ENCODE data around the gene GLRX.

Gene GLRX

DNA sequence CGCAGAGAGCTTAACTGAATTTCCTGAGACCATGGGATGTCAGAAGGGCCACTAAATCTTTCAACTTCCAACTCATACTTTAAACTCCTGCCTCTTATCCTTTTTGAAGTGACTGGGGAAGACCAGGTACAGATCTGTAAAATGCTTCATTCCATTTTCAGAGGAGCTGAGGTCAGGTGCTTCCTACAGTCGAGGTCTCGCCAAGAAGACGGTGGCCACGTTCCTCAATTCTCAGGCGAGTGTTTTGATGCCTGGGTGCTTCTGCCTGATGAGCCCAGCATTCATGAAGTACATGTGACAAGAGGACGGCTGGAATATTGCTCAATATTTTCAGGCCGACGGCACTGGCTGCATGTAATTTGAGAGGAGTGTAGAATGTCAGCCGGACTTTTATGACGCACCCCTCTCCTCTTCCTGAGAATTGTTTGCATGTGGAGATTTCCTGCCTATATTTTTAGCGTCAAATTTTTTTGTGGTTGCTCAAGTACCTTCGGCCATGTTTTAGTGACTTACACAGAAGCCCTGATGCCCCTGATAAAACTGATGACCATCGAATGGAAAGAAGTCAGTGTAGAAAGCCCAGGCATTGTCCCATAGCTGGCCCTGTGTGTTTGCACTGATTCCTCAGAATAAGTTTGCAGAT, 38.8 kb upstream of the GLRX start:
- Mint-ChIP-seq H3K27me3 (ENCODE audit: low read depth, poor library complexity) (peaks cover 13% of the 10 kb centered on the region), H3K9me3 (no peaks in the 10 kb centered on the region), H3K4me3 (no peak overlapping the region), H3K36me3 (ENCODE audit: low read depth) (no peaks in the 10 kb centered on the region), H3K4me1 (peaks cover 95% of the 10 kb centered on the region), H3K27ac (peak overlapping the region; percentile 53)
- no peak for DNase-seq
- no peak for TF ChIP-seq CTCF (IDR thresholded peaks at IDR 0.05)

DNA sequence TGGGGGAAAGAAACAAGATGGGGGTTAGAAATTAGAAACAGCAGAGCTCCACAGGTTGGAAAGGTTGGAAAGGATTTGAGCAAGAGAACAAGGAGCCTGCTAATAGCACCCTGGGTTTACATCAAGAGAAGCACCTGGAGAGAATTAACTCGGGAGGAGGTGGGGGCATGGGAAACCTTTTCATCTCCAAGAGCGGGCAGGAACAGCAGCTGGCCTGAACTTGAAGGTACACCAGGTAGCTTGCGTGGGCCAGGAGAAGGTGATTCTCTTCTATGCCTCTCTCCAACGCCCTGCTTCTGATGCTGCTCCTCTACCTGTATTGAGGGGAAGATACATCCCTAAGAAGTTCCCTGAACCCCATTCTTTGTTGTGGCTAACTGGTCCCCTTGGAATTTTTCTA, 37.1 kb upstream of the GLRX start:
- peaks cover 87% of the 10 kb centered on the region for H3K4me1 Mint-ChIP-seq

GRCh38 chr5:95858661-95859595, 36.4 kb upstream of the GLRX start:
- peak; percentile 99 for TF ChIP-seq CTCF (IDR thresholded peaks at IDR 0.05)
- peak overlapping the region; percentile 58 for H3K27ac Mint-ChIP-seq
- peaks cover 79% of the 10 kb centered on the region for H3K4me1 Mint-ChIP-seq
- no peaks in the 10 kb centered on the region for H3K9me3 Mint-ChIP-seq
- H3K36me3 Mint-ChIP-seq (ENCODE audit: low read depth): peaks cover 4% of the 10 kb centered on the region
- H3K4me3 Mint-ChIP-seq: peak overlapping the region; percentile 31
- peaks cover 13% of the 10 kb centered on the region for H3K27me3 Mint-ChIP-seq (ENCODE audit: low read depth, poor library complexity)
- DNase-seq: peak; percentile 94

More for the DNA sequence above, 37.1 kb upstream of the GLRX start:
- H3K4me3 Mint-ChIP-seq: peak overlapping the region; percentile 4
- H3K36me3 Mint-ChIP-seq (ENCODE audit: low read depth): no peaks in the 10 kb centered on the region
- no peak for TF ChIP-seq CTCF (IDR thresholded peaks at IDR 0.05)
- no peak overlapping the region for H3K27ac Mint-ChIP-seq
- H3K9me3 Mint-ChIP-seq: no peaks in the 10 kb centered on the region
- no peak for DNase-seq
- H3K27me3 Mint-ChIP-seq (ENCODE audit: low read depth, poor library complexity): peaks cover 9% of the 10 kb centered on the region

DNA sequence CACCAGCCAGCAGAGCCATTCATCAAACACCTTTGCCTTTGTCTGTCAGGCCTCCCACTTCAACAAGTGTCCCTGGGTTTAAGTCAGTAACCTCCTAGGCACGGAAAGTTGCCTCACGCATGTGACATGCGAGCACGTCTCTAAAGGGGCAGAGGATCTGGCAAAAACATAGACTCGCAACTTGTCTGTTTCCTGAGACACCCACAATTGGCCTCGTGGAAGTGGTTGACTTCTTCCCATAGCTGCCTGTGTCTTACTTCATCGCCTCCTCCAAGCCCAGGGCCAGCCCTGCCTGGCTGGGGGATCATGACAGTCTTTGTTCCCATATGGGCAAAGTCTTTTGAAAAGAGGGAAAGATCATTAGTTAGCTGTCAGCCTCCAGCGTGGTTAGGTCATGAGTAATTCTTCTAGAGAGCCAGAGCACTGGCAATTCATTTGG, 35.5 kb upstream of the GLRX start:
- H3K9me3 Mint-ChIP-seq: no peaks in the 10 kb centered on the region
- peak overlapping the region; percentile 84 for H3K27ac Mint-ChIP-seq
- TF ChIP-seq CTCF (IDR thresholded peaks at IDR 0.05): no peak
- peaks cover 4% of the 10 kb centered on the region for H3K36me3 Mint-ChIP-seq (ENCODE audit: low read depth)
- no peak for DNase-seq
- H3K27me3 Mint-ChIP-seq (ENCODE audit: low read depth, poor library complexity): peaks cover 13% of the 10 kb centered on the region
- peaks cover 71% of the 10 kb centered on the region for H3K4me1 Mint-ChIP-seq
- peak overlapping the region; percentile 18 for H3K4me3 Mint-ChIP-seq

DNA sequence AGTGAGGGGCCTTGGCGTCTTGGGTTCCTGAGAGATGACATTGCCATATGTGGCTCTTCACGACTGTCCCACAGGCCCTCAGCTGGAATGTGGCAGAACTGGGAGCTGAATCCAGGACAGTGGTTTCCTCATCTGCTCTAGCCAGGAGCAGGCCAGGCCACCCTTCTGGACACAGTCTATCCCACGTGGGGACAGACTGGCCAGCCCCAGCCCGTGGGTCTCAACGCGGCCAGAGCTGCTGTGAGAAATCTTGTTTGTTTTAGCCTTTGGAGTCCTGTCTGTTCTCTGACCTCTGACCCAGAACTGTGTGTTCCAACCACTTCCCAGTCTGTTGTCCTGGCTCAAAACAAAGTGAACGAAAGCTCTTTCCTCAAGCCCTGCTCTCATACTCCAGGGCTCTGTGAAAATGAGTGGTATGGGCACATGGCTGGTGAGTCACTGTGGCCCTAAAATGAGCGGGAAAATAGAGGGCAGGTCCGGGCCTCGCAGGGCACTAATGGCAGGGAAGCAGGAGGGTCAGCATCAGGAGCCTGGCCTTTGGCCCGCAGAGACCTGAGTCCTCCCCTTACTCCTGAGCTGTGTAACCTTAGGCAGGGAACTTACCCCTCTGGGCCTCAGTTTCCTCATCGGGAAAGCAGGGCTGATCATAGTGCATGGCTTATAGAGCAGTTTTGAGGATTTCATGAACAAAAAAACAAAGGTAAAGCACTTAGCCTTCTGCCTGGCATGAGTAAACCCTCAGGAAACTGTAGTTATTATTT, 34.8 kb upstream of the GLRX start:
- DNase-seq: no peak
- no peaks in the 10 kb centered on the region for H3K9me3 Mint-ChIP-seq
- peaks cover 13% of the 10 kb centered on the region for H3K27me3 Mint-ChIP-seq (ENCODE audit: low read depth, poor library complexity)
- peaks cover 64% of the 10 kb centered on the region for H3K4me1 Mint-ChIP-seq
- TF ChIP-seq CTCF (IDR thresholded peaks at IDR 0.05): no peak
- peak overlapping the region; percentile 56 for H3K4me3 Mint-ChIP-seq
- peak overlapping the region; percentile 98 for H3K27ac Mint-ChIP-seq
- peaks cover 4% of the 10 kb centered on the region for H3K36me3 Mint-ChIP-seq (ENCODE audit: low read depth)

Measured in nephron progenitor cell (in vitro differentiated cells).